A549 treated with GW870086 at 1 μM for 4 hours (cell line): Measurements from ENCODE around the gene SHISA3. TPM values are rescaled to one million over a fixed set of nuclear protein-coding genes. Genes with fewer than 3 reads are reported as not detected.

Experiments
- total RNA-seq: library from RNA; stranded (reverse); fragments of 200-300 nt; extraction: Qiagen RNA extraction; gene quantifications from 5 replicates; pipeline ENCODE4 v1.2.3, GENCODE V29; 2022; ENCODE audit warnings: low read depth

SHISA3 gene
- 0.06 to 0.07 TPM in 2 of 5 replicates, not detected in the others for total RNA-seq

DNA sequence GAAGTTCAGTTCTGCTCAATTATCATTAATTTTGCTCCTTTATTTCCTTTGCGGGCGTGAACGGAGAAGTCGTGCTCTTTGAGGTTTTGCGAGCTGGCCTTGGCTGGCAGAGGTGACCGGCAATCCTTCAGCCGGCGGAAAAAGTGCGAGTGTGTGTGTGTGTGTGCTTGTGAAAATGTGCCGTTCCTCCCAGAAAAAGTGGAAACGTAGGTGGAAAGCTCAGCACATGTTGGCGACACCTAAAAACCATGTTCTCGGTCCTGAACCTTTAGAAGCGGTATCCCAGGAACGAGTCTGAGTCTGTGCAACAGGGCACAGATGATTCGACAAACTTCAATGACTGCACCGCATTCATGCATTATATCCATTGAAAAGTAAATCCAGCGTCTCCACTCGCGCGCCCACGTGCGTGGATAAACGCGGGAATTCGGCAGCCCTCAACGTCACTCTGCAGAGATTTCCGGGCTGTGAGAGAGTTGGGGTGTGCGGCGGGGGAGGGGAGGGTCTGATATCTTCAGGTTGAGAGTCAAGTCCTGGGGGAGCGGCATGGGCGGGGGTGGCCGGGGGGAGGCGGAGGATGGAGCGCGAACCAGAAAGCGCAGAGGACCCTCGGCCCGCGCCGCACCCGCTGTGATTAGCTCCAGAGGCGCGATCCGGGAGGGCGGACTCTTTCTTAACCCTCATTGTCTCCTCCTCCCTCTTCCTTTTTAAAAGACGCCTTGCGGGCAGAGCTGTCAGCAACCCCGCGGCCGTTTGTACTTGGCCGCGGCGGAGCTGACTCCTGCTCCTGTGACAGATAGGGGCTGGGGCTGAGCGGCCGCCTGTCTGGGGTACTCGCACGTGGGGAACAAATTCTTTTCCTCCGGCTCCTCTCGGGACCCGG, at the start of gene SHISA3:
Gene SHISA3 (plus strand): TSS at position 737 of the 883 bp plus-strand sequence. CDS start 569 bp downstream, outside the sequence.

Other genes with a start within 250 kb of the SHISA3 start
- 0.01 TPM in 1 of 5 replicates, not detected in the others for gene BEND4, start 244.8 kb upstream of the SHISA3 start, total RNA-seq